HepG2 (cell line): ENCODE results near the gene LIME1. TPM values are rescaled to one million over a fixed set of nuclear protein-coding genes. Genes with fewer than 3 reads are reported as not detected.

Experiments used
- ATAD3A ChIP-seq: sonication (generic); formaldehyde crosslinking; IDR thresholded peaks from 2 replicates; pipeline ENCODE4 v1.4.0; 2020; ENCODE audit warnings: missing genetic modification reagents
- GZF1 ChIP-seq: sonication (generic); formaldehyde crosslinking; IDR thresholded peaks from 2 replicates; pipeline ENCODE4 v1.5.1; 2020; ENCODE audit warnings: mild to moderate bottlenecking, missing genetic modification reagents
- ISL2 ChIP-seq: sonication (generic); formaldehyde crosslinking; IDR thresholded peaks from 2 replicates; pipeline ENCODE4 v1.5.0; 2020; ENCODE audit warnings: missing genetic modification reagents
- KDM2A ChIP-seq: sonication (generic); formaldehyde crosslinking; IDR thresholded peaks from 2 replicates; pipeline ENCODE4 v1.4.0; 2020; ENCODE audit warnings: low read depth, missing genetic modification reagents, borderline replicate concordance
- MIXL1 ChIP-seq: IDR thresholded peaks from 2 replicates; pipeline ENCODE4 v1.6.1; 2016
- polyA plus RNA-seq, 8 experiments: library from polyadenylated mRNA; depleted of rRNA in 3 of 8; stranded (reverse) in 7 of 8; unstranded in 1 of 8; fragments of >200 nt; fragmentation: Illumina TruSeq in 4 of 8; extraction: Trizol in 4 of 8; gene quantifications; 2 replicates each; pipeline versions ENCODE4 v1.2.1 to v1.2.3, GENCODE V29; 2011 to 2016; ENCODE audit warnings: low read depth in 4 of 8, missing spikeins in 1 of 8, mixed read lengths in 1 of 8; ENCODE audit not compliant: insufficient read depth in 1 of 8
- total RNA-seq, 5 experiments: library from RNA; depleted of rRNA; stranded (reverse); fragments of >200 nt; fragmentation: Illumina TruSeq; extraction: Trizol; gene quantifications; 2 replicates each; pipeline ENCODE4 v1.2.3, GENCODE V29; 2016; ENCODE audit warnings: low read depth in 1 of 5
- TF ChIP-seq, protein P1 (sequence below): sonication (generic); formaldehyde crosslinking; IDR thresholded peaks from 2 replicates; pipeline ENCODE4 v1.8.1; 2023; ENCODE audit warnings: mild to moderate bottlenecking, missing genetic modification reagents
- TF ChIP-seq, protein P2 (sequence below), 2 experiments: IDR thresholded peaks; 2 replicates each; pipeline ENCODE4 v1.6.1; 2011 to 2012; ENCODE audit warnings: low read length in 2 of 2, borderline replicate concordance in 1 of 2, low read depth in 1 of 2, mild to moderate bottlenecking in 1 of 2, moderate library complexity in 1 of 2
- TF ChIP-seq, protein P3 (sequence below): sonication (generic); formaldehyde crosslinking; IDR thresholded peaks from 2 replicates; pipeline ENCODE4 v1.8.0; 2022; ENCODE audit warnings: mild to moderate bottlenecking, missing genetic modification reagents; ENCODE audit not compliant: insufficient replicate concordance
- TF ChIP-seq, protein P4 (sequence below): sonication (generic); formaldehyde crosslinking; IDR thresholded peaks from 2 replicates; pipeline ENCODE4 v1.5.1; 2020; ENCODE audit warnings: mild to moderate bottlenecking, missing genetic modification reagents, borderline replicate concordance
- TF ChIP-seq, protein P5 (sequence below): sonication (generic); formaldehyde crosslinking; IDR thresholded peaks from 2 replicates; pipeline ENCODE4 v1.4.0; 2020; ENCODE audit warnings: mild to moderate bottlenecking, missing genetic modification reagents, borderline replicate concordance
- TF ChIP-seq, protein P6 (sequence below): sonication (generic); formaldehyde crosslinking; IDR thresholded peaks from 2 replicates; pipeline ENCODE4 v1.8.1; 2023; ENCODE audit warnings: mild to moderate bottlenecking, moderate library complexity, missing genetic modification reagents
- TF ChIP-seq, protein P7 (sequence below): sonication (generic); formaldehyde crosslinking; IDR thresholded peaks from 2 replicates; pipeline ENCODE4 v1.4.0; 2020; ENCODE audit warnings: mild to moderate bottlenecking, missing genetic modification reagents

LIME1 gene
- total and polyA plus RNA-seq, 2 of the 13 experiments (the other 11 are each of a cell fraction or from before 2014, with no cell fraction given), result 13.0 to 61.5 TPM

DNA sequence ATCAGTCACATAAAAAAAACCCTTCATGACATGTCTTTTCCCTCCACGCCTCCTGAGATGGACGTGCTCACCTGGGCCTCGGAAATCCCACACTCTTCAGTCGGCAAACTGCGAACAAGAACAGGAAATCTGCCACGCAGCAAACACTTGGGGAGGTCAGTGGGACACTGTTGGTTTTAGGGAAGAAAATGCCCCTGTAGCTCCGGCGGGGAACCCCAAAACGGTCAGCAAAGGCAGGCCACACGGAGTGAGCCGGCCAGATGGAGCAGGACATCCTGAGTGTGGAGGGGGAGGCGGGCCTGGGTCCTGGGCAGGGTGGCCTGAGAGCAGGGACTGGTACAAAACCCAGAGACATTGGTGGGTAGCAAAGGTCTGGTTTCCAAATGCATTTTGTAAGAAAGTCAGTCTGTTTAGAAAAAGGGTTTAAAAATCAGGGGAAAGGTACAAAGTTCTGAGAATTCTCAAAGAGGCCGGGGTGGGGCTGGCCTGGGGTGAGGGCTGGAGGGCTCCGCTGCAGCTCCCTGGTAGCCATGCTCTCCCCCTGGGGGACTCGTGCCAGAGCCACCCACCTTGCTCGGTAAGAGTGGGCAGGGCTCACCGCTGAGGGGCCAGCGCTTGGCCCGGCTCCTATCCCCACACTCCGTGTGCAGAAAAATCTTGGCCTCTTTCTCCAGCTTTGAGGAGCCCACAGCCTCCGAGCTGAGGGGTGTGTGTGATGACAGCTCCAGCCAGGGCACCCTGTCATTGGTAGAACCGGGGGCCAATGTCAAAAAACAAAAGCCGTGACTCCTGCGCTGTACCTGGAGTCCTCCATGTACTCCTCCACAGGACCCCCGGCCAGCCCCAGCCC, 8.3 kb downstream of the LIME1 start (continued):
- TF ChIP-seq, protein P1, sequence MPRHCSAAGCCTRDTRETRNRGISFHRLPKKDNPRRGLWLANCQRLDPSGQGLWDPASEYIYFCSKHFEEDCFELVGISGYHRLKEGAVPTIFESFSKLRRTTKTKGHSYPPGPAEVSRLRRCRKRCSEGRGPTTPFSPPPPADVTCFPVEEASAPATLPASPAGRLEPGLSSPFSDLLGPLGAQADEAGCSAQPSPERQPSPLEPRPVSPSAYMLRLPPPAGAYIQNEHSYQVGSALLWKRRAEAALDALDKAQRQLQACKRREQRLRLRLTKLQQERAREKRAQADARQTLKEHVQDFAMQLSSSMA, result no peak
- TF ChIP-seq ISL2 (CRISPR knock-in tag), result no peak; the same call in 1 of the 2 replicates
- TF ChIP-seq ATAD3A, result no peak
- TF ChIP-seq, protein P2, sequence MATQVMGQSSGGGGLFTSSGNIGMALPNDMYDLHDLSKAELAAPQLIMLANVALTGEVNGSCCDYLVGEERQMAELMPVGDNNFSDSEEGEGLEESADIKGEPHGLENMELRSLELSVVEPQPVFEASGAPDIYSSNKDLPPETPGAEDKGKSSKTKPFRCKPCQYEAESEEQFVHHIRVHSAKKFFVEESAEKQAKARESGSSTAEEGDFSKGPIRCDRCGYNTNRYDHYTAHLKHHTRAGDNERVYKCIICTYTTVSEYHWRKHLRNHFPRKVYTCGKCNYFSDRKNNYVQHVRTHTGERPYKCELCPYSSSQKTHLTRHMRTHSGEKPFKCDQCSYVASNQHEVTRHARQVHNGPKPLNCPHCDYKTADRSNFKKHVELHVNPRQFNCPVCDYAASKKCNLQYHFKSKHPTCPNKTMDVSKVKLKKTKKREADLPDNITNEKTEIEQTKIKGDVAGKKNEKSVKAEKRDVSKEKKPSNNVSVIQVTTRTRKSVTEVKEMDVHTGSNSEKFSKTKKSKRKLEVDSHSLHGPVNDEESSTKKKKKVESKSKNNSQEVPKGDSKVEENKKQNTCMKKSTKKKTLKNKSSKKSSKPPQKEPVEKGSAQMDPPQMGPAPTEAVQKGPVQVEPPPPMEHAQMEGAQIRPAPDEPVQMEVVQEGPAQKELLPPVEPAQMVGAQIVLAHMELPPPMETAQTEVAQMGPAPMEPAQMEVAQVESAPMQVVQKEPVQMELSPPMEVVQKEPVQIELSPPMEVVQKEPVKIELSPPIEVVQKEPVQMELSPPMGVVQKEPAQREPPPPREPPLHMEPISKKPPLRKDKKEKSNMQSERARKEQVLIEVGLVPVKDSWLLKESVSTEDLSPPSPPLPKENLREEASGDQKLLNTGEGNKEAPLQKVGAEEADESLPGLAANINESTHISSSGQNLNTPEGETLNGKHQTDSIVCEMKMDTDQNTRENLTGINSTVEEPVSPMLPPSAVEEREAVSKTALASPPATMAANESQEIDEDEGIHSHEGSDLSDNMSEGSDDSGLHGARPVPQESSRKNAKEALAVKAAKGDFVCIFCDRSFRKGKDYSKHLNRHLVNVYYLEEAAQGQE (IDR thresholded peaks at IDR 0.05; ENCODE audit: borderline replicate concordance in 1 of 2, low read depth in 1 of 2, low read length in 2 of 2), result no peak
- TF ChIP-seq, protein P3, sequence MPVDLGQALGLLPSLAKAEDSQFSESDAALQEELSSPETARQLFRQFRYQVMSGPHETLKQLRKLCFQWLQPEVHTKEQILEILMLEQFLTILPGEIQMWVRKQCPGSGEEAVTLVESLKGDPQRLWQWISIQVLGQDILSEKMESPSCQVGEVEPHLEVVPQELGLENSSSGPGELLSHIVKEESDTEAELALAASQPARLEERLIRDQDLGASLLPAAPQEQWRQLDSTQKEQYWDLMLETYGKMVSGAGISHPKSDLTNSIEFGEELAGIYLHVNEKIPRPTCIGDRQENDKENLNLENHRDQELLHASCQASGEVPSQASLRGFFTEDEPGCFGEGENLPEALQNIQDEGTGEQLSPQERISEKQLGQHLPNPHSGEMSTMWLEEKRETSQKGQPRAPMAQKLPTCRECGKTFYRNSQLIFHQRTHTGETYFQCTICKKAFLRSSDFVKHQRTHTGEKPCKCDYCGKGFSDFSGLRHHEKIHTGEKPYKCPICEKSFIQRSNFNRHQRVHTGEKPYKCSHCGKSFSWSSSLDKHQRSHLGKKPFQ, result no peak
- TF ChIP-seq, protein P4, sequence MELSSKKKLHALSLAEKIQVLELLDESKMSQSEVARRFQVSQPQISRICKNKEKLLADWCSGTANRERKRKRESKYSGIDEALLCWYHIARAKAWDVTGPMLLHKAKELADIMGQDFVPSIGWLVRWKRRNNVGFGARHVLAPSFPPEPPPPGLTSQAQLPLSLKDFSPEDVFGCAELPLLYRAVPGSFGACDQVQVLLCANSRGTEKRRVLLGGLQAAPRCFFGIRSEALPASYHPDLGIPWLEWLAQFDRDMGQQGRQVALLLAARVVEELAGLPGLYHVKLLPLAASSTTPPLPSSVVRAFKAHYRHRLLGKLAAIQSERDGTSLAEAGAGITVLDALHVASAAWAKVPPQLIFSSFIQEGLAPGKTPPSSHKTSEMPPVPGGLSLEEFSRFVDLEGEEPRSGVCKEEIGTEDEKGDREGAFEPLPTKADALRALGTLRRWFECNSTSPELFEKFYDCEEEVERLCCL, result no peak
- peak; percentile 41; the same call in 1 of the 2 replicates for TF ChIP-seq GZF1
- TF ChIP-seq KDM2A (CRISPR knock-in tag), result peak; percentile 92
- no peak for TF ChIP-seq MIXL1 (CRISPR knock-in tag)
- TF ChIP-seq, protein P5, sequence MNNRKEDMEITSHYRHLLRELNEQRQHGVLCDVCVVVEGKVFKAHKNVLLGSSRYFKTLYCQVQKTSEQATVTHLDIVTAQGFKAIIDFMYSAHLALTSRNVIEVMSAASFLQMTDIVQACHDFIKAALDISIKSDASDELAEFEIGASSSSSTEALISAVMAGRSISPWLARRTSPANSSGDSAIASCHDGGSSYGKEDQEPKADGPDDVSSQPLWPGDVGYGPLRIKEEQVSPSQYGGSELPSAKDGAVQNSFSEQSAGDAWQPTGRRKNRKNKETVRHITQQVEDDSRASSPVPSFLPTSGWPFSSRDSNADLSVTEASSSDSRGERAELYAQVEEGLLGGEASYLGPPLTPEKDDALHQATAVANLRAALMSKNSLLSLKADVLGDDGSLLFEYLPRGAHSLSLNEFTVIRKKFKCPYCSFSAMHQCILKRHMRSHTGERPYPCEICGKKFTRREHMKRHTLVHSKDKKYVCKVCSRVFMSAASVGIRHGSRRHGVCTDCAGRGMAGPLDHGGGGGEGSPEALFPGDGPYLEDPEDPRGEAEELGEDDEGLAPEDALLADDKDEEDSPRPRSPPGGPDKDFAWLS (CRISPR knock-in tag), result no peak
- TF ChIP-seq, protein P6, sequence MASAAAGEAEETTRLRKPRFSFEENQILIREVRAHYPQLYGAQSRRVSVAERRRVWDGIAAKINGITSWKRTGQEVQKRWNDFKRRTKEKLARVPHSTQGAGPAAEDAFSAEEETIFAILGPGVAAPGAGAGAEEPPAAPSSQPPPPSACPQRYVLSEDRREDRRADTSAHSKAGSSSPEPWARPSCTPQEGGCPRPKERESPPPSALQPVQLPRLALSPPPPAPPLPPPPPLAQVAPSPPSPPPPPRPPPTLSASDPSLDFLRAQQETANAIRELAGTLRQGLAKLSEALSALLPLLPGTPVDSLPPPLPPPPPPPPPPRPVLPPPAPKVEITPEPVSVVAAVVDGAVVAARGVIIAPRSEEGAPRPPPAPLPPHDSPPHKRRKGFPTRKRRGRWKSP (CRISPR knock-in tag), result no peak; the same call in 1 of the 2 replicates
- TF ChIP-seq, protein P7, sequence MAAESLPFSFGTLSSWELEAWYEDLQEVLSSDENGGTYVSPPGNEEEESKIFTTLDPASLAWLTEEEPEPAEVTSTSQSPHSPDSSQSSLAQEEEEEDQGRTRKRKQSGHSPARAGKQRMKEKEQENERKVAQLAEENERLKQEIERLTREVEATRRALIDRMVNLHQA, result no peak
